ENCODE results near the gene WDR41. TPM values are rescaled to one million over a fixed set of nuclear protein-coding genes. Genes with fewer than 3 reads are reported as not detected.

Gene WDR41
- polyA plus RNA-seq, 2 of the 4 experiments (the other 2 are of a cell fraction), result 62.1 to 88.5 TPM

DNA sequence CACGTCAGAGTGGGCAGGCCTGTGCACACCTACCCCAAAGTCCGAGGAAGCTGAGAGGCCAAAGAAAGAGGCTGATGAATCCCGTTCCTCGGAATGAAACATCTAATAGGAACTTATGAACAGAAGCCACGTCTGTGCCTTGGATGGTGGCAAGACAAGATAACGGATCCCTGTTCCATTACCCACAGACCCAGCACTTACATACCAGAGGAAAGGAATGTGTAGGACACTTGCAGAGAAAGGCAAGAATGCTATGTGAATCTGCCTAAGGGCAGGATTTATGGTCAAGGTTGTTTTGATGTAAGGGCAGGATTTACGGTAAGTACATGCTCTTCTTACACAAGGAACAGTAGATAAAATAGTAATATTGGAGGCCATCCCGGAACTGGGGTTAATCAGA lies 93.2 kb downstream of the WDR41 start:
- TF ChIP-seq EP300 (IDR thresholded peaks at IDR 0.05) (no peak), FOSL2 (IDR thresholded peaks at IDR 0.05) (no peak), FOSL2 (CRISPR knock-in tag; IDR thresholded peaks at IDR 0.05) (no peak), MYC (IDR thresholded peaks at IDR 0.05; ENCODE audit: borderline replicate concordance, low read length) (no peak), ZC3H11A (IDR thresholded peaks at IDR 0.05) (no peak), MAZ (IDR thresholded peaks at IDR 0.05; ENCODE audit: borderline replicate concordance, low read depth, low read length) (no peak), CBX2 (IDR thresholded peaks at IDR 0.05; ENCODE audit: borderline replicate concordance, low read depth) (no peak), SREBF2 (IDR thresholded peaks at IDR 0.05) (no peak), NFE2L2 (conservative IDR thresholded peaks at IDR 0.05; ENCODE audit: low read length) (no peak), JUNB (IDR thresholded peaks at IDR 0.05) (no peak), KDM1A (IDR thresholded peaks at IDR 0.05; ENCODE audit: low read depth) (no peak), SMC3 (IDR thresholded peaks at IDR 0.05) (no peak), CHD2 (IDR thresholded peaks at IDR 0.05; ENCODE audit: low read length, partially characterized antibody) (no peak), TP53 (CRISPR knock-in tag; IDR thresholded peaks at IDR 0.05) (no peak), POLR2AphosphoS2 (conservative IDR thresholded peaks at IDR 0.05; ENCODE audit: low read length) (no peak), JUN (IDR thresholded peaks at IDR 0.05) (no peak), FOSB (CRISPR knock-in tag; IDR thresholded peaks at IDR 0.05) (no peak)
- TF ChIP-seq, protein P1, sequence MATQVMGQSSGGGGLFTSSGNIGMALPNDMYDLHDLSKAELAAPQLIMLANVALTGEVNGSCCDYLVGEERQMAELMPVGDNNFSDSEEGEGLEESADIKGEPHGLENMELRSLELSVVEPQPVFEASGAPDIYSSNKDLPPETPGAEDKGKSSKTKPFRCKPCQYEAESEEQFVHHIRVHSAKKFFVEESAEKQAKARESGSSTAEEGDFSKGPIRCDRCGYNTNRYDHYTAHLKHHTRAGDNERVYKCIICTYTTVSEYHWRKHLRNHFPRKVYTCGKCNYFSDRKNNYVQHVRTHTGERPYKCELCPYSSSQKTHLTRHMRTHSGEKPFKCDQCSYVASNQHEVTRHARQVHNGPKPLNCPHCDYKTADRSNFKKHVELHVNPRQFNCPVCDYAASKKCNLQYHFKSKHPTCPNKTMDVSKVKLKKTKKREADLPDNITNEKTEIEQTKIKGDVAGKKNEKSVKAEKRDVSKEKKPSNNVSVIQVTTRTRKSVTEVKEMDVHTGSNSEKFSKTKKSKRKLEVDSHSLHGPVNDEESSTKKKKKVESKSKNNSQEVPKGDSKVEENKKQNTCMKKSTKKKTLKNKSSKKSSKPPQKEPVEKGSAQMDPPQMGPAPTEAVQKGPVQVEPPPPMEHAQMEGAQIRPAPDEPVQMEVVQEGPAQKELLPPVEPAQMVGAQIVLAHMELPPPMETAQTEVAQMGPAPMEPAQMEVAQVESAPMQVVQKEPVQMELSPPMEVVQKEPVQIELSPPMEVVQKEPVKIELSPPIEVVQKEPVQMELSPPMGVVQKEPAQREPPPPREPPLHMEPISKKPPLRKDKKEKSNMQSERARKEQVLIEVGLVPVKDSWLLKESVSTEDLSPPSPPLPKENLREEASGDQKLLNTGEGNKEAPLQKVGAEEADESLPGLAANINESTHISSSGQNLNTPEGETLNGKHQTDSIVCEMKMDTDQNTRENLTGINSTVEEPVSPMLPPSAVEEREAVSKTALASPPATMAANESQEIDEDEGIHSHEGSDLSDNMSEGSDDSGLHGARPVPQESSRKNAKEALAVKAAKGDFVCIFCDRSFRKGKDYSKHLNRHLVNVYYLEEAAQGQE (IDR thresholded peaks at IDR 0.05), result no peak
- Histone ChIP-seq H3K27ac (no peak overlapping the region), H3K4me2 (no peak overlapping the region), H3K4me3 (no peak overlapping the region), H3K4me1 (no peaks in the 10 kb centered on the region), H3K9me3 (no peaks in the 10 kb centered on the region)
- ATAC-seq (no peak), DNase-seq (ENCODE audit: low read depth in 1 of 2, low spot score in 1 of 2) (no peak), FAIRE-seq (no peak)
- 86% methylated on average over 8 of the region's 8 CpGs for WGBS (ENCODE audit: missing lambda C conversion rate)
- ChIA-PET CTCF (no interaction called here), POLR2A (no interaction called here)

DNA sequence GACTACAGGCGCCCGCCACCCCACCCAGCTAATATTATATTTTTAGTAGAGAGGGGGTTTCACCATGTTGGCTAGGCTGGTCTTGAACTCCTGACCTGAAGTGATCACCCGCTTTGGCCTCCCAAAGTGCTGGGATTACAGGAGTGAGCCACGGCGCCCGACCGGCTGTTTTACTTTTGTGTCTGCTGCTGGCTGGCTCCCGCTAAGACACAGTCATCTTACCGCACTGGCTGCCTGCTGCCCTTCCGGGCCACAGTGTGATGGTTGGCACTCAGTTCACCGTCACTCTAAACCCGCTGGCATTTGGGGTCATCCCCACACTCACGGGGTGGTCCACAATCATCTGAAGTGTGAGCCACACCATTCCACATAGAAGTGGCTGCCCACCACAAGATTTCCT lies 93.7 kb downstream of the WDR41 start:
- ChIA-PET CTCF (interaction anchor here (0.6 kb wide), 2 partner anchors 16 to 373 kb away, joined by 3 read pairs; no protein-coding TSS in a partner anchor), POLR2A (no interaction called here)
- Histone ChIP-seq H3K9me3 (no peaks in the 10 kb centered on the region), H3K4me2 (no peak overlapping the region), H3K4me3 (no peak overlapping the region), H3K27ac (no peak overlapping the region), H3K4me1 (no peaks in the 10 kb centered on the region)
- whole genome bisulfite sequencing (ENCODE audit: missing lambda C conversion rate), result 93% methylated on average over 10 of the region's 13 CpGs
- ATAC-seq, result no peak
- no peak for DNase-seq (ENCODE audit: low read depth in 1 of 2, low spot score in 1 of 2)
- FAIRE-seq, result no peak
- TF ChIP-seq TP53 (CRISPR knock-in tag; IDR thresholded peaks at IDR 0.05), result no peak
- TF ChIP-seq NFE2L2 (conservative IDR thresholded peaks at IDR 0.05; ENCODE audit: low read length), result no peak
- no peak for TF ChIP-seq RARB (CRISPR knock-in tag; IDR thresholded peaks at IDR 0.05)
- TF ChIP-seq KDM1A (IDR thresholded peaks at IDR 0.05; ENCODE audit: low read depth), result no peak

DNA sequence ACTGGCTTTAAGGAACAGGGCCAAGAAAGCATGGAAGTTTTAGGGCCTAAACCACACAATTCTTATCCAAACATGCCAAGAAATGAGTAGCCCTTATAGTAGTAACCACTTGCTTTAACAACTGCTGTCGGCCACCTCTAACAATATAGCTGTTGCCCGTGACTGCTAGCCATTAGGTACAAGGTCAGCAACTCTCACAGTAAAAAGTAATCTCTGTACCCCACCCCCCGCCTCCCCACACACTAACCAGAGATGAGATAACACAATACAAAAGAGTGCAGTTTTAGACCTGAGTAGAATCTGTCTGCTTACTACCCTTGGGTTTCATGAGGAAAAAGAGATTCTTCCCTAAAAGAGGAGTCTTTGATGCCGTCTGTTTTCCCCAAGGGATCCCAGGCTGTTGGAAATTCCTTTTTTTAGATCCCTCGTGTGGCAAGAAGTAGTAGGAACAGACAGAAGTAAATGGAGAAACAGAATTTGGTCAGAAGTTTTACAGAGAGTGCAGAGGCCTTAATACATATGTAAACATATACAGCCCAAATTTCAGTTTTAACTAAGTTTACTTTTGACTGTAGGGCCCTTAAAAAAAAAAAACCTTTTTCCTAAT lies 94.3 kb downstream of the WDR41 start:
- Histone ChIP-seq H3K4me1 (no peaks in the 10 kb centered on the region), H3K27ac (no peak overlapping the region), H3K4me3 (no peak overlapping the region), H3K9me3 (no peaks in the 10 kb centered on the region), H3K4me2 (no peak overlapping the region)
- WGBS (ENCODE audit: missing lambda C conversion rate), result 73% methylated on average over 5 of the region's 5 CpGs
- no peak for DNase-seq (ENCODE audit: low read depth in 1 of 2, low spot score in 1 of 2)
- ChIA-PET POLR2A (no interaction called here), CTCF (interaction anchor here (0.6 to 1.1 kb wide), 4 partner anchors 16 to 372 kb away, joined by 3 to 4 read pairs (median 4); no protein-coding TSS in a partner anchor)
- no peak for ATAC-seq
- FAIRE-seq, result no peak
- TF ChIP-seq, protein P1 (IDR thresholded peaks at IDR 0.05), result no peak
- TF ChIP-seq ZC3H11A (IDR thresholded peaks at IDR 0.05) (no peak), JUN (IDR thresholded peaks at IDR 0.05) (no peak), HDAC2 (IDR thresholded peaks at IDR 0.05) (no peak), ZFP36 (IDR thresholded peaks at IDR 0.05; ENCODE audit: borderline replicate concordance, partially characterized antibody) (no peak), RCOR1 (IDR thresholded peaks at IDR 0.05; ENCODE audit: low read depth, low read length) (no peak), HOXA7 (CRISPR knock-in tag; IDR thresholded peaks at IDR 0.05) (no peak), EP300 (IDR thresholded peaks at IDR 0.05) (no peak), FOXS1 (CRISPR knock-in tag; IDR thresholded peaks at IDR 0.05) (no peak), CHD2 (IDR thresholded peaks at IDR 0.05; ENCODE audit: low read length, partially characterized antibody) (no peak), ZSCAN20 (CRISPR knock-in tag; IDR thresholded peaks at IDR 0.05) (no peak), POLR2A (IDR thresholded peaks at IDR 0.05; ENCODE audit: low read length) (no peak)
- TF ChIP-seq, protein P2, sequence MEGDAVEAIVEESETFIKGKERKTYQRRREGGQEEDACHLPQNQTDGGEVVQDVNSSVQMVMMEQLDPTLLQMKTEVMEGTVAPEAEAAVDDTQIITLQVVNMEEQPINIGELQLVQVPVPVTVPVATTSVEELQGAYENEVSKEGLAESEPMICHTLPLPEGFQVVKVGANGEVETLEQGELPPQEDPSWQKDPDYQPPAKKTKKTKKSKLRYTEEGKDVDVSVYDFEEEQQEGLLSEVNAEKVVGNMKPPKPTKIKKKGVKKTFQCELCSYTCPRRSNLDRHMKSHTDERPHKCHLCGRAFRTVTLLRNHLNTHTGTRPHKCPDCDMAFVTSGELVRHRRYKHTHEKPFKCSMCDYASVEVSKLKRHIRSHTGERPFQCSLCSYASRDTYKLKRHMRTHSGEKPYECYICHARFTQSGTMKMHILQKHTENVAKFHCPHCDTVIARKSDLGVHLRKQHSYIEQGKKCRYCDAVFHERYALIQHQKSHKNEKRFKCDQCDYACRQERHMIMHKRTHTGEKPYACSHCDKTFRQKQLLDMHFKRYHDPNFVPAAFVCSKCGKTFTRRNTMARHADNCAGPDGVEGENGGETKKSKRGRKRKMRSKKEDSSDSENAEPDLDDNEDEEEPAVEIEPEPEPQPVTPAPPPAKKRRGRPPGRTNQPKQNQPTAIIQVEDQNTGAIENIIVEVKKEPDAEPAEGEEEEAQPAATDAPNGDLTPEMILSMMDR (IDR thresholded peaks at IDR 0.05), result no peak
